ENCODE data around the gene TUT4.

Gene TUT4

GRCh38 chr1:52588535-52588934 lies 35.6 kb upstream of the TUT4 start:
- no peaks in the 10 kb centered on the region for H3K79me2 ChIP-seq (ENCODE audit: insufficient read depth, low read length)
- H3K9me3 ChIP-seq (ENCODE audit: insufficient read depth, low read length): no peaks in the 10 kb centered on the region
- H3K4me3 ChIP-seq (ENCODE audit: insufficient read depth, low read length, poor library complexity, severe bottlenecking): no peak overlapping the region
- H3K9ac ChIP-seq (ENCODE audit: low read length): no peak overlapping the region
- no peaks in the 10 kb centered on the region for H4K20me1 ChIP-seq (ENCODE audit: low read depth, low read length)
- no peaks in the 10 kb centered on the region for H3K27me3 ChIP-seq (ENCODE audit: low read length)
- H3K9me2 ChIP-seq (replicated peaks; ENCODE audit: insufficient read depth, low read length): no peaks in the 10 kb centered on the region
- H3K27ac ChIP-seq (ENCODE audit: low read depth, low read length): no peak overlapping the region
- peaks cover 12% of the 10 kb centered on the region for H3F3A ChIP-seq (ENCODE audit: insufficient read depth)
- TF ChIP-seq CTCF (IDR thresholded peaks at IDR 0.05; ENCODE audit: insufficient read depth, low read length, poor library complexity, severe bottlenecking): no peak
- no peak for TF ChIP-seq EZH2phosphoT487 (conservative IDR thresholded peaks at IDR 0.05; ENCODE audit: low read length)
- no peak overlapping the region for H2AFZ ChIP-seq (ENCODE audit: low read depth, low read length, severe bottlenecking)
- H3K4me2 ChIP-seq (ENCODE audit: low read depth, low read length, poor library complexity, severe bottlenecking): no peak overlapping the region
- H3K36me3 ChIP-seq (ENCODE audit: low read length): no peaks in the 10 kb centered on the region

- H3F3A ChIP-seq (ENCODE audit: insufficient read depth): peaks cover 7% of the 10 kb centered on the region
- TF ChIP-seq EZH2phosphoT487 (conservative IDR thresholded peaks at IDR 0.05; ENCODE audit: low read length) (no peak), CTCF (IDR thresholded peaks at IDR 0.05; ENCODE audit: insufficient read depth, low read length, poor library complexity, severe bottlenecking) (no peak)
- no peak overlapping the region for H2AFZ ChIP-seq (ENCODE audit: low read depth, low read length, severe bottlenecking)
- H3K4me2 ChIP-seq (ENCODE audit: low read depth, low read length, poor library complexity, severe bottlenecking): no peak overlapping the region
- no peaks in the 10 kb centered on the region for H4K20me1 ChIP-seq (ENCODE audit: low read depth, low read length)
- no peaks in the 10 kb centered on the region for H3K79me2 ChIP-seq (ENCODE audit: insufficient read depth, low read length)
- no peaks in the 10 kb centered on the region for H3K27me3 ChIP-seq (ENCODE audit: low read length)
- H3K27ac ChIP-seq (ENCODE audit: low read depth, low read length): no peak overlapping the region
- no peak overlapping the region for H3K4me3 ChIP-seq (ENCODE audit: insufficient read depth, low read length, poor library complexity, severe bottlenecking)
- H3K9me3 ChIP-seq (ENCODE audit: insufficient read depth, low read length): no peaks in the 10 kb centered on the region
- no peak overlapping the region for H3K9ac ChIP-seq (ENCODE audit: low read length)
- no peaks in the 10 kb centered on the region for H3K9me2 ChIP-seq (replicated peaks; ENCODE audit: insufficient read depth, low read length)
- H3K36me3 ChIP-seq (ENCODE audit: low read length): no peaks in the 10 kb centered on the region
Measured at GRCh38 chr1:52588027-52588426, 35.1 kb upstream of the TUT4 start.

GRCh38 chr1:52585474-52585873 lies 32.6 kb upstream of the TUT4 start:
- Histone ChIP-seq H3K4me2 (ENCODE audit: low read depth, low read length, poor library complexity, severe bottlenecking) (no peak overlapping the region), H4K20me1 (ENCODE audit: low read depth, low read length) (no peaks in the 10 kb centered on the region), H3K9ac (ENCODE audit: low read length) (no peak overlapping the region), H3F3A (ENCODE audit: insufficient read depth) (no peaks in the 10 kb centered on the region), H3K79me2 (ENCODE audit: insufficient read depth, low read length) (no peaks in the 10 kb centered on the region), H3K36me3 (ENCODE audit: low read length) (no peaks in the 10 kb centered on the region), H3K9me3 (ENCODE audit: insufficient read depth, low read length) (no peaks in the 10 kb centered on the region), H3K9me2 (replicated peaks; ENCODE audit: insufficient read depth, low read length) (no peaks in the 10 kb centered on the region), H3K27ac (ENCODE audit: low read depth, low read length) (no peak overlapping the region), H2AFZ (ENCODE audit: low read depth, low read length, severe bottlenecking) (no peak overlapping the region), H3K27me3 (ENCODE audit: low read length) (no peaks in the 10 kb centered on the region), H3K4me3 (ENCODE audit: insufficient read depth, low read length, poor library complexity, severe bottlenecking) (no peak overlapping the region)
- TF ChIP-seq EZH2phosphoT487 (conservative IDR thresholded peaks at IDR 0.05; ENCODE audit: low read length): no peak
- no peak for TF ChIP-seq CTCF (IDR thresholded peaks at IDR 0.05; ENCODE audit: insufficient read depth, low read length, poor library complexity, severe bottlenecking)

Data from SU-DHL-6 (cell line).